Mesenteric fat pad (tissue), 1 donor: Measurements from ENCODE around the gene CUL4A. TPM values are rescaled to one million over a fixed set of nuclear protein-coding genes. Genes with fewer than 3 reads are reported as not detected.
"Not testable (repeated sequence)": the region's sequence is repeated elsewhere in the genome, so short reads cannot be mapped to it uniquely, and the experiment has no call there.

Experiments
- DNase-seq: peaks from one replicate; pipeline ENCODE4 v3.0.0-alpha.2; 2020; ENCODE audit warnings: low spot score
- total RNA-seq: library from RNA; stranded (reverse); fragmentation: NEBNext Ultra II Directional; extraction: Animal tissue kit (Norgen Biotek cat#: 25700); gene quantifications from one replicate; pipeline ENCODE4 v1.2.1, GENCODE V29; 2021
- donor health status: DM: yes; HTN: yes; CAD: no.

The CUL4A gene
- total RNA-seq, 1 donor from 2014 or later = 67.0 TPM

DNA sequence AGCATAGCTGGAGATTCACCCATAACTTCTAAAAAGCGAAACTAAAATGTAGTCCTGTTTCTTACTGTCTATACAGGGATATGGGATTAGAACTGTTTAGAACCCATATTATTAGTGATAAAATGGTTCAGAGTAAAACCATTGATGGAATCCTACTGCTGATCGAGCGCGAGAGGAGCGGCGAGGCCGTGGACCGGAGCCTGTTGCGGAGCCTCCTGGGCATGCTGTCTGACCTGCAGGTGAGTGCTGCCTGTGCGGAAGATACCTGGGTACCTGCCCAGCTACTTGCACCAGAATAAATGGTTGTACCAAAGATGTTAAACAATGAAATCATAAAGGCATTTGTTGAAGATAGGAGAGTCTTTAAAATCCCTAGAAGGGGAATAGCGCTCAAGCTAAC is 23.7 kb downstream of the CUL4A start:
- no peak for DNase-seq

DNA sequence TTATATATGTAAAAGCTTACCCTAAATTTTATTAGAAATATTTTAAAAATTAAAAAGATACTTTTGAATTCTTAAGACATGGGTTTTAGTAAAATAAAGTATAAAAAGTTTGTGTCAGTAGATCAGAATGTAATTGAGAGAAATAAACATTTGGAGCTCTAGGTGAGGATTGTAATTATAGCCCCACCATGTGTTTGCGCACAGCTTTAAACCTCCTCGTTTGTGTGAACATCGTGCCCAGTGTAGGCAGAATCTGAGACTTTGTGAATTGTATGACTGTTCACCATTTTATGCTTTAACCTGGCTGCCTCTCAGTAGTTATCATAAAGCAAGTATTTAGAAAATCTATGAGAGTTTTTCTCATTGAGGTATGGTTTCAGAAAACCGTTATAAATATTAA is 29.1 kb downstream of the CUL4A start:
- DNase-seq = no peak

DNA sequence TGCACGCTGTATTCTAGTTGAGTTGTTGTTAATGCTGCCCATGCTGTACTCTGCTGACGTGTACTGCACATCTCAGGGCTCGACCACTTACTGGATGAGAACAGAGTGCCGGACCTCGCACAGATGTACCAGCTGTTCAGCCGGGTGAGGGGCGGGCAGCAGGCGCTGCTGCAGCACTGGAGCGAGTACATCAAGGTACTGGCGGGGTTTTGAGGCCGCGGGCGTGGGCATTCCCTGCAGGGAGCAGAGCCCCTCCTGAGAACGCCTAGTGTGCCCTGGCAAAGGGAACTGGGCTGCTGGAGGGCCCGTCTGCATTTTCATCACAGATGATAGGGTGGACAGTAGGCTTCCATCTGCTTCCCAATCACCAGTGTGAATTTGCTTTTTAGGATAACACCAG is 29.9 kb downstream of the CUL4A start:
- DNase-seq = no peak

DNA sequence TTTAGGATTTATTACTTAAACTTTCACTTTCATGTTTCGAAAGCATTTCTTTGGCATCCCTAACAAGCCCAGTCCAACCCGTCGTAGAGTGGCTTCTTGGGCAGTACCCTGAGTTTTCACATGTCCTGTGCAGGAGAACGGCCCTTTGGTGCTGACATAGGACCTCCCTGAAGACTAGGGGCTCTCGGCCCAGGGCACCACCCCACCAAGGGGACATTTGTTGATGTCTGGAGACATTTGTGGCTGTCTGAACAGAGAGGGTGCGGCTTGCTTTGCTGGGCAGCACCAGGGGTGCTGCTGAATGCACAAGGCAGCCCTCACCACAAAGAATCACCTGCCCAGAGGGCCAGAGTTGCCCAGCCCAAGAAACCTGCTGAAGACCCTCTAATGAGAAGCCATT is 30.6 kb downstream of the CUL4A start:
- DNase-seq = no peak

DNA sequence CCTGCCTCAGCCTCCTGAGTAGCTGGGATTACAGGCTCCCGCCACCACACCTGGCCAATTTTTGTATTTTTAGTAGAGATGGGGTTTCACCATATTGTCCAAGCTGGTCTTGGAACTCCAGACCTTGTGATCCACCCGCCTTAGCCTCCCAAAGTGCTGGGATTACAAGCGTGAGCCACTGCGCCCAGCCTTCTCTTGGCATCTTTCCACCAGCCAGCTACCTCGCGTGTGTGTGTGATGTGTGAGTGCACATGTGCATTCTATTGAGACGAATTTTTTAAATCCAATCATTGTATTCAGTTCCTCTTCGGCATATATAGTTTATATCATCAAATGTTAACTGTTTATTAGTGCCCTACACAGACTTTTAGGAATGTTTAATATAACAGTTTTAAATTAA is 32.2 kb downstream of the CUL4A start:
- not testable (repeated sequence) for DNase-seq

DNA sequence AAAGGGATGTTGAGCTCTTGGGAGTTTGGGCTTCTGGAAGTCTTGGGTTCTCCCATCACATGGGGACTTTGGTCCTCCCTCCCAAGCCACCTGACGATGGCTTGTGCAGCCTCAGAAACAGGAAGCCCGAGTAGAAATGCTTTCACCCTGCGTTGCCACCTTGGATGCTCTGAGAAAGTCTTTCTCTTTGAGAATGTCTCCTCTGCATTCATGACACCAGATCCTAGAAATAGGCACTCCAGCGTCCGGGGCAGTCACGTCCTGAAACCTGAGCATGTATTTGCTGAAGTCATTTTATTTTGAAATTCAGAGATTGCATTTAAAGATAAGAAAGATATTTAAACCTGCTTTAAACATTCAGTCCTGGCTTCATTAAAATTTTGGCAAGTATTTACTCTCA is 34.4 kb downstream of the CUL4A start:
- no peak for DNase-seq

DNA sequence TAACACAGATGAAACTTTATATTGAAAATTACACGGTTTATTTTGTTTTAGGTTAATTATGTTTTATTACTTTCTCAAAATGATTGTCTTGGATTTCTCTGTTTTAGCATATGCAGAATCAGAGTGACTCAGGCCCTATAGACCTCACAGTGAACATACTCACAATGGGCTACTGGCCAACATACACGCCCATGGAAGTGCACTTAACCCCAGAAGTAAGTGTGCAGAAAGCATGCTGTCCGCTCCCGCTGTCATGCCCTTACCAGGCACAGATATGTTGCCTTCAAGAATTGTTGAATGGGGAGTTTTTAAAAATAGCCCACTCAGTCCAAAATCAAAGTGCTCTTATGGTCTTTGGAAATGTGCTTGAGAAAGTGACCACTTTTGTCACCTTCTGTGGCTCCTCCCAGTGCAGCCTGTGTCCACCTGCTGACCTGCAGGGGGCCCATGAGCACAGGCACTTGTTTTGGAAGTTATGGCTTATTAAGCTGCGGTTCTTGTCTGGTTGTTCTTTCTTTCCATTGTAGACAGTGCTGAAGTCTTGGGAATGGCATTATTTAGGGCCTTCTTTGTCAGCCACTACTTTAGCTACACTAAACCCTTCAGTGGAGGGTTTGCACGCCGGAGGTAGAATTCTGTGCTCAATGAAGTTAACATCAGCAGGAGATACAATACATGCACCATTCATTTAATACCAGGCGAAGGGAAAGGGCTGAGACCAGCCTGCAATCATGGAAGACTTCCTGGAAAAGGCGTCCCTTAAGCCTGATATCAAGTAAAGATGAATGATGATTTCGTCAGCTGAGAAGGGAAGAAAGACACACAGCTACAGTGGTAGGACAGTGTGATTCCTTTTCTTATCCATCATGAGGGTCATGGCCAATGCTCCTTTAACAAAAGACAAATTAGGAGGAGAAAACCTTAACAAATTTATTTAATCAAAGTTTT is 36.7 kb downstream of the CUL4A start:
- DNase-seq = no peak

DNA sequence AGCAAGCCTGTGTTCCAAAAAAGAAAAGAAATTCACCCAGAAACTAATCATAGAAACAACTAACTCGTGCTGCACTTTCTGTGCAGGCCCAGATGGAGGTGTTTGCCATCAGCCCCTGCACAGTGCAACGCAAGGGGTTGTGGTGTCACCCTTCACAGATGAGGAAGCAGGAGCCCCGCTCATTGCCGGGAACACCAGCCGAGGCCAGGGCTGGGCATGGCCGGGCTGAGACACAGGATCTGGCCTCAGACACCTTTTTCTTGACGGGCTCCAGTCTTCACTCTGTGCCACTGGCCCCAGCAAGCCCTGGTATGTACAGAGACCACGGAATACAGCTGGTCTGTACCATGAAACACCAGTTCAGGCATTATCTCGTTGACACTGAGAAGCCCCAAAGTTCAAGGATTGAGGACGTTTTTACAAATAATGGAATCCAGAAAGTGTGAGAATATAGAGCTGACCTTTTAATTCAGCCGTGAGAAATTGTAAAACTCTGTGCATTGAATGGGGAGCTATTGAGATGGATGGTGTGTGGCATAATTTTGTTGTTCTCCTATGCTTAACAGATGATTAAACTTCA is 43.2 kb downstream of the CUL4A start:
- DNase-seq = no peak

DNA sequence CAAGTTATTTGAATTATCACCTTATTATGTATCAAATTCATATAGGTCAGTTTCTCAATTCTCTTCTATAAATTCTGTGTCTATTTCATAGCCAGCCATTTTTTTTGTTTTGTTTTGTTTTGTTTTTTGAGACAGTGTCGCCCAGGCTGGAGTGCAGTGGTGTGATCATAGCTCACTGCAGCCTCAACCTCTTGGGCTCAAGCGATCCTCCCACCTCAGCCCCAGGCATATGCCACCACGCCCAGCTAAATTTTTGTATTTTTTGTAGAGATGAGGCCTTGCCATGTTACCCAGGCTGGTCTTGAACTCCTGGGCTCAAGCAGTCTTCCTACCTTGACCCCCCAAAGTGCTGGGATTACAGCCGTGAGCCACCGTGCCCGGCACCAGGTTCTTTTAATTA is 48.5 kb downstream of the CUL4A start:
- DNase-seq = not testable (repeated sequence)

DNA sequence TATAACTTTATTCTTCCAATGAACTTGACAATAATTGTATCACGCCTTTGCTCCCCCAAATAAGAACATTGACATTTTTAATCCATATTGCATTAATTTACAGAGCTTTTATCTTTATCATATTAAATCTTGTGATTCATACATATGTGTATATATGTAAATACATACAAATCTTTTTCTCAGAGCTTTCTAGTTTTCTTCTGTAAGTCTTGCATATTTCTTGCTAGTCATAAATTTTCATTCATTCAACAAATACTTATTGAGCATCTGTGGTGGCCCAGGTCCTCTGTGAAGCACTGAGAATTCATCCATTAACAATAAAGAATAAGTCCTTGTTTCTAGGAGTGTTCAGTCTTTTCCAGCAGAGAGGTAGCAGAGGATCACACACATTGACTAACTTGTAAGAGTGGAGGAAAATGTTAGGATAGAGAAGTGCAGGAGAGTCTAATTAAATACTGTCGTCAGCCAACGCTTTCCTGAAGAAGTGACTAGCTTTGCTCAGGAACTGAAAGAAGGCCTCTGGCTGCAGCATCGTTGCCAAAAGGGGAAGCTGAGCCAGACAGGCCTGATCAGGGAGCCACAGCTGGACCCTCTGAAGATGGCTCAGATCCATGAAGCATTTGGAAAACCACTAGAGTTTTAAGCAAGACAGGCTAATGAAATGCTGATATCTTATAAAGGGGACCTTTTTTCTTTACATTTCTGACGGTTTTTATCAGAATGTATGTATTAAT is 49.1 kb downstream of the CUL4A start:
- DNase-seq = no peak

DNA sequence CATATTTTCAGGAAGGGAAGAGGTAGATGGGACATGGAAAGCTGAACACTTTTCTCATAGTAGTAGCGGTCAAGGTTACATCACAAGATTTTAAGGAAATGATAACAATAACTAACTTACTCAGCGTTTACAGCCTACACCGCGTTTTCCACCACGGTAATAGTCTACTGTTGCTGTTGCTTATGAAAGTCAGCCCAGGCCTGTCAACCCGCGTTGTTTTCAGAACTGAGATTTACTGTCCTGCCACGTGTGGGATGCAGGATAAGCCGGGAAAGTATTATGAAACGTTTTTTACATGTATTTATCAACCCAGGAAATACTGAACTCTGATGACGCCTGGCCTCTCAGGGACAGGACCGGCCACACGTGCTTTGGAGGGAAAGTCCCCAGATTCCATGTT is 51.6 kb downstream of the CUL4A start:
- DNase-seq = no peak

DNA sequence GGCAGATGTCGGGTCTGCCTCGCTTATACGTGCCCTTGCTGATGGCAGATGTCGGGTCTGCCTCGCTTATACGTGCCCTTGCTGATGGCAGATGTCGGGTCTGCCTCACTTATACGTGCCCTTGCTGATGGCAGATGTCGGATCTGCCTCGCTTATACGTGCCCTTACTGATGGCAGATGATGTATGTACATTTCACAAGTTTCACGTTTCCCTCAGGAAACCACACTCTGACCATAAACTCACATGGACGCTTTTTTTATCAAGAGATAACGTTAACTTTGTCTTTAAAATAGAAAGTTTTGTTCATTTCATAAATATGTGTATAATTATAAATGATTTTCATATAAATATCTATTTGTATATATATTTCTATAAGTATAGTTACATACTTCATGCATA is 53.6 kb downstream of the CUL4A start:
- not testable (repeated sequence) for DNase-seq

DNA sequence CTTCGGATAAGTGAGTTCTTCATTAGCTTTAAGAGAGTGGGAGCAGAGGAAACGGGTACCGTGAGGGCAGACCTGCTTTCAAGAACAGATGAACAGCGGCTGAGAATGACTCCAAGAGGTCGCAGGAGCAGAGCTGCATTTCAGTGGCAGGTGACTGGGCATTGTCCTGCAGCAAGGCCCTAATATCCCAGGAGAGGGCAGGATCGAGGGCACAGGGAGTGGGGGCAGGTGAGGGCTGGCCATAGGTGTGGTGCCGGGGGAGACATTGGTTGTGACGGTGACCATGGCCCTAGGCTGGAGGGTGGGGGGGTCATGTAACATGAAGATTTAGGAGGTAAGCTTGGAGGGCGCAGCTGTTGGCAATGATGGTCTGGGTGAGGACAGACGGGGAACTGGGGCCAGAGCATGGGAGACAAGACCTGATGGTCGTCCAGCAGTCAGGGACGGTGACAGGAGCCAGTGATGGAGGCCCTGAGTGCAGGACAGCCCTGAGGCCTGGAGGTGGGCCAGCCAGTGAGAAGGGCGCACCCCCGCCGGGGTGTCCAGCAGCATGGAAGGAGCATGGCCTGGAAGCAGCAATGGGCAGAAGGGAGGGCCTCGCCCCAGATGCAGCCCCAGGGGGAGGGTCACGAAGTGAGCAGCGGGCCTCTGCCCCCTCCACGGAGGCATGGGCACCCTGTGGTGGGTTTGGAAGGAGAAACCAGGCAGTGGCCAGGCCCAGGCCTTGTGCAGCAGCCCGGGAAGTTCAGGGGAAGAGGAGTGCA is 58.4 kb downstream of the CUL4A start:
- no peak for DNase-seq

DNA sequence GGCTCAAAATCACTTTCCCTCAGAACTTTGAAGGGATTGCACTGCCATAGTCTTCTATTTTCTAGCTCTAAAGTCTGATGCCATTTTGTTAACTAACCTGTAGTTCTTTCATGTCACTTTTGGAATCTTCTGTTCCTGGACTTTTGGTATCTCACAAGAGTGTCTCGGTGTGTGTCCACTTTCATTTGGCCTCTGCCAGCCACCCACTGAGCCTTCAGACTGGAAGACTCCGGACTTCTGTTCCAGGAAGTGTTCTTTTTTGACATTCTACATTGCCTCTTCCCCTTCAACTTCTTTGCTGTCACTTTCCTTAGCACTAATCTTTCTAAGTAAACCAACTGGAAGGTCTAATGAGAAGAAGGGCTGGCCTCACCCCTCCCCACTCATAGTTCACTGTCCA is 62.6 kb downstream of the CUL4A start:
- no peak for DNase-seq

DNA sequence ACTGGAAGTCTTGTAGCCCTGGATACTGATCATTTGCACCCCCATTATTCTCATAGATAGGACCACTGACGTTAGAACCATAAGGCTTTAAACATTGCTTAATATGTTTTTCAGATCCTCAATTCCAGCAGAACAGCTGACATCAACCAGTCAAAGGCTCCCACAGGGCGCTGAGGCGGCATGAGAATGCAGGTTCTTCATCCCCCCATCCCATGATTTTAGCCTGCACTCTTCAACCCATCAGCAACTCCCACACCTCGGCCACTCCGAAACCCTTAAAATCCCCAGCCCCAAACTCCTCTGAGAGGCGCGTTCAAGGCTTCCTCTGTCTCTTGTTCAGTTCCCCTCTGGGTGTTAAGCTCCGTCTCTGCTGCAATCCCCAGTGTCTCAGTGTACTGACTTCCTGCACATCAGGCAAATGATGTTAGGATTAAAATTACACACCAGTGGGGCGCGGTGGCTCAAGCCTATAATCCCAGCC is 63.3 kb downstream of the CUL4A start:
- DNase-seq = peak; percentile 81

DNA sequence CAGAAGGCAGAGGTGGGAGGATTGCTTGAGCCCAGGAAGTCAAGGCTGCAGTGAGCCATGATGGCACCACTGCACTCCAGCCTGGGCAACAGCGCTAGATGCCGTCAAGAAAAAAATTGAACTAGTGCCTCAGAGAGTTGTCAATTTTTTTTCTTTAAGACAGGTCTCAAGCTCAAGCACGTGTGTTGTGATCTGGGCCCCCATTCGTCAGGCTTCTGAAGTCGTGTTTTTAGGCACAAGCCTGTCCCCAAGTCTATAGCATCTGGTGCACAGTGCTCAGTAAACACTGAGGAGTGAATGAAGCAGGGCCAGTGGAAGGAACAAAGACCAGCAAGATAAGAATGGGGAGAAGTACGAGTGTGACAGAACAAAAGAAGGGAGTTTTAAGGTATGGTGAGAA is 63.9 kb downstream of the CUL4A start:
- DNase-seq = no peak

DNA sequence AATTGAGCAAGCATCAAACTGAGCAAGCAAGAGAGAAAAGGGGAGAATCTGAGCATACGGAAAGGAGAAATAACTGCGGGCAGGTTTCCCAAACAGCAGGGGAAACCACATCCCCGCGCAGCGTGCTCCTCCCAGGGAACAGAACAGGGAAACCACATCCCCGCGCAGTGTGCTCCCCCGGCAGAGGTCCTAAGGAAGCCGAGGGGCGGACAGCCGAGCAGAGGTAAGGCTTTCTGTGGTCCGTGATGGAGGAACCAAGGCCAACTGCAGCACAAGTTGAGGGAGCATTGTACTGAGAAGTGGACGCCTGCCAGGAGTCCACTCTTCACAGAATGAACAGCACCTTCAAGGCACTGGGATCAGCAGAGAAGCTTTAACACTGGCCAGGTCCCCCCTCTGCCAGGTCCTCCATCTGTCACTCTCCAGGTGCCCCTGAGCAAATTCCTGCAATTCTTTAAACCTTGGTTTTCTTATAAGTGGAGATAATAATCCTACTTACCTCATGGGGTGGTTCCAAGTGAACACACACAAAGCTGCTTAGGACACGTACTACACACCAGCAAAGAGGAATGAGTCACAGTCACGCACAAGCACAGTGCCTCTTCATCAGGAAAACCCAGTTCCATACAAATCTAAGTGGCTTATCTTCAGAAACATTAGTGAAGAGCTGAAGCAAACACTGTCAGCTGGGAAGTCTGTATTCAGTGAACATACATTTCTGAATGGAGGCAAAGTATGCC is 64.6 kb downstream of the CUL4A start:
- DNase-seq = no peak

DNA sequence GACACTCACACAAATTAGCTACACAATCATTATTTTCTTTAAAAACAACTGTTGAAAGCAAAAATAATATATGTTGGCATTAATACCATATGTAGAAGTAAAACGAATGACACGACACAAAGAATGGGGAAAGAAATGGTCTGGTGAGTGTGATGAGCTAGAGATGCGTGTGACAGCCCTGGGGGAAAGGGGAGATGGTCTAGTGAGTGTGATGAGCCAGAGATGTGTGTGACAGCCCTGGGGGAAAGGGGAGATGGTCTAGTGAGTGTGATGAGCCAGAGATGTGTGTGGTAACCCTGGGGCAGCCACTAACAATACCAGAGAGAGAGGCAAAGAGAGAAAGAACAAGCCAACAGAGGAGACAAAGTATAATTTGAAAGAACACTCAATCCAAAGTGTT is 65.3 kb downstream of the CUL4A start:
- no peak for DNase-seq

DNA sequence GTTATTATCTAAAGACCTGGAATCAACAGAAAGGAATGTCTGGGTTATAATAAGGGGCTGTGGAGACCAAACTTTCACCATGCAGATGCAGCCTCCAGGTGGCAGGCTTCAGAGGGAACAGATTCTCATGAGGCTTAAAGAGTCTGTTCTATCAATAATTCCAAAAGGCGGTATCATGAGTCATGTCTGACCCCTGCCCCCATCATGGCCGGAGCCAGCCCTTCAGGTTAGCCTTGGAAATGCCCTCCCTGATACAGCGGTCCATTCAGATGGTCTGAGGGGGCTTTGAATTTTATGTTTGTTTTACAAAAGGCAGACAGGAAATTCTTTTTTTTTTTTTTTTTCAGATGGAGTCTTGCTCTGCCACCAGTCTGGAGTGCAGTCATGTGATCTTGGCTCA is 66.0 kb downstream of the CUL4A start:
- DNase-seq = no peak

DNA sequence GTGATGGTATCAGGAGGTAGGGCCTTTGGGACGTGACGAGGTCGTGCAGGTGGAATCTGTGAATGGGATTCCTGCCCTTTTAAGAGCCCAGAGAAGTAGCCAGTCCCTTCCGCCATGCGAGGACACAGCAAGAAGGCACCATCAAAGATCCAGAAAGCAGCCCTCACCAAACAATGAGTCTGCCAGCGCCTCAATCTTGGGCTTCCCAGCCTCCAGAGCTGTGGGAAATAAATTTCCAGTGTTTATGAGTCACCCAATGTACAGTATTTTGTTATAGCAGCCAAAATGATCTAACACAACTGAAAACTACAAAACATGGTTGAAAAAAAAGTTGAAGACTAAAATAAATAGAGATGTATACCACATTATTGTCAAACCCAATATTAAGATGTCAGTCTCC is 70.7 kb downstream of the CUL4A start:
- DNase-seq = no peak

DNA sequence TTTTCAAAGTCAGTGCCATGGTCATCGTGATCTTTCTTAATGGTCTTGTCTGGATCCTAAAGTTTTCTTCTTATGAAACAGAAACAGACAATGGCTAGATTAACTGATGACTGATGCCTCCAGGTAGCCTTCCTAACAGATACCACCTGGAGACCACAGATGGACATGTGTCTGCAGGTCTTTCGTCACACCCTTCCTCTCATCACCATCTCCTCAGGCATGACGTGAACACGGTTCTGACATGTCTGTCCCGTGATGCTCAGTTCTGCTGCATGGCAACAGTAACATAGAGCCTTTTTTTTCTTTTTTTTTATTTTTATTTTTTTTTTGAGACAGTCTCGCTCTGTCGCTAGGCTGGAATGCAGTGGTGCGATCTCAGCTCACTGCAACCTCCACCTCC is 74.5 kb downstream of the CUL4A start:
- no peak for DNase-seq
